AG04450 (cell line): Measurements from ENCODE around the gene ITPK1. TPM values are rescaled to one million over a fixed set of nuclear protein-coding genes. Genes with fewer than 3 reads are reported as not detected.

Source experiments
- CTCF ChIA-PET: fragments of 300-600, 350-600 bp; formaldehyde crosslinking; extraction: SDS; loops from one replicate; lab custom pipeline; 2022; ENCODE audit warnings: antibody characterized with exemption, inconsistent platforms; lab: Charles Lee
- POLR2A ChIA-PET: fragments of 350-600 bp; formaldehyde crosslinking; extraction: SDS; loops from one replicate; lab custom pipeline; 2021; ENCODE audit warnings: antibody characterized with exemption, inconsistent platforms; lab: Yijun Ruan, JAX
- DNase-seq: peaks from one replicate; pipeline ENCODE4 v3.0.0-alpha.2; 2011; ENCODE audit warnings: low read depth, low spot score
- H3K27ac ChIP-seq: one replicate; pipeline ENCODE4 v1.5.1; 2012; ENCODE audit warnings: low read depth, low read length, control low read depth
- H3K27me3 ChIP-seq: one replicate; pipeline ENCODE4 v1.6.0; 2012; ENCODE audit warnings: low read length; ENCODE audit not compliant: control insufficient read depth, insufficient read depth
- H3K4me3 ChIP-seq: 2 replicates; pipeline ENCODE4 v1.5.1; 2011; ENCODE audit warnings: mild to moderate bottlenecking, low read depth, low read length, control low read depth
- H3K9me3 ChIP-seq: 2 replicates; pipeline ENCODE4 v1.5.1; 2012; ENCODE audit warnings: low read length; ENCODE audit not compliant: control insufficient read depth, insufficient read depth
- CTCF ChIP-seq: IDR thresholded peaks from 2 replicates; pipeline ENCODE4 v1.5.1; 2011; ENCODE audit warnings: low read depth, low read length, control low read depth, inconsistent platforms
- polyA plus RNA-seq: library from polyadenylated mRNA; depleted of rRNA; stranded (reverse); fragments of >200 nt; gene quantifications from 2 replicates; pipeline ENCODE4 v1.2.3, GENCODE V29; 2011

The ITPK1 gene
- polyA plus RNA-seq, 1 experiment = 13.6 TPM

- POLR2A ChIA-PET = no interaction called here
Observed at GRCh38 chr14:93012506-93012905, 103.2 kb downstream of the ITPK1 start.

GRCh38 chr14:93011650-93012325 is 103.9 kb downstream of the ITPK1 start:
- H3K4me3 ChIP-seq = no peak overlapping the region
- H3K27me3 ChIP-seq = no peaks in the 10 kb centered on the region
- ChIA-PET CTCF (interaction anchor here (1.5 kb wide), 1 partner anchor 101 kb away, joined by 6 read pairs; no protein-coding TSS in a partner anchor), POLR2A (interaction anchor here (0.7 kb wide), 1 partner anchor 10 kb away, joined by 4 read pairs; no protein-coding TSS in a partner anchor)
- TF ChIP-seq CTCF = no peak
- H3K9me3 ChIP-seq = no peaks in the 10 kb centered on the region; the same call in 1 of the 2 replicates
- no peak for DNase-seq
- no peak overlapping the region for H3K27ac ChIP-seq

More at GRCh38 chr14:93012506-93012905, 103.2 kb downstream of the ITPK1 start:
- H3K4me3 ChIP-seq = no peak overlapping the region
- DNase-seq = no peak
- CTCF ChIA-PET = interaction anchor here (1.5 kb wide), 1 partner anchor 101 kb away, joined by 6 read pairs; no protein-coding TSS in a partner anchor
- no peak overlapping the region for H3K27ac ChIP-seq
- H3K27me3 ChIP-seq = no peaks in the 10 kb centered on the region
- no peaks in the 10 kb centered on the region; the same call in 1 of the 2 replicates for H3K9me3 ChIP-seq
- no peak for TF ChIP-seq CTCF

GRCh38 chr14:93011141-93011529 is 104.6 kb downstream of the ITPK1 start:
- ChIA-PET POLR2A (no interaction called here), CTCF (interaction anchor here (1.5 kb wide), 1 partner anchor 102 kb away, joined by 6 read pairs; no protein-coding TSS in a partner anchor)
- no peak overlapping the region for H3K27ac ChIP-seq

GRCh38 chr14:93010522-93011140 is 105.1 kb downstream of the ITPK1 start:
- no peak for TF ChIP-seq CTCF
- no peak overlapping the region for H3K4me3 ChIP-seq
- ChIA-PET CTCF (no interaction called here), POLR2A (no interaction called here)
- H3K27ac ChIP-seq = no peak overlapping the region
- H3K27me3 ChIP-seq = no peaks in the 10 kb centered on the region
- no peaks in the 10 kb centered on the region; the same call in 1 of the 2 replicates for H3K9me3 ChIP-seq
- no peak for DNase-seq

More at GRCh38 chr14:93011141-93011529, 104.6 kb downstream of the ITPK1 start:
- Histone ChIP-seq H3K9me3 (no peaks in the 10 kb centered on the region; the same call in 1 of the 2 replicates), H3K4me3 (no peak overlapping the region), H3K27me3 (no peaks in the 10 kb centered on the region)
- DNase-seq = no peak
- TF ChIP-seq CTCF = no peak

- no peaks in the 10 kb centered on the region for H3K27me3 ChIP-seq
- POLR2A ChIA-PET = no interaction called here
- H3K9me3 ChIP-seq = no peaks in the 10 kb centered on the region; the same call in 1 of the 2 replicates
- no peak for DNase-seq
- no peak overlapping the region for H3K27ac ChIP-seq
- TF ChIP-seq CTCF = no peak
- no peak overlapping the region for H3K4me3 ChIP-seq
- CTCF ChIA-PET = interaction anchor here (0.7 kb wide), 1 partner anchor 103 kb away, joined by 3 read pairs; no protein-coding TSS in a partner anchor
Observed at GRCh38 chr14:93010130-93010499, 105.6 kb downstream of the ITPK1 start.
